Measurements from ENCODE around the gene OBSCN. TPM values are rescaled to one million over a fixed set of nuclear protein-coding genes. Genes with fewer than 3 reads are reported as not detected.

Gene OBSCN
- total and polyA plus RNA-seq, 2 of the 13 experiments (the other 11 are each of a cell fraction or from before 2014, with no cell fraction given), result 0.20 TPM

GRCh38 chr1:228165372-228166169 lies 42.3 kb upstream of the OBSCN start, which contains the start of gene IBA57 (continued):
- TF ChIP-seq NFAT5 (CRISPR knock-in tag; IDR thresholded peaks at IDR 0.05) (no peak), MEF2D (CRISPR knock-in tag; IDR thresholded peaks at IDR 0.05) (no peak), HNF4G (IDR thresholded peaks at IDR 0.05; ENCODE audit: borderline replicate concordance, low read depth, low read length) (no peak), HNF4G (CRISPR knock-in tag; IDR thresholded peaks at IDR 0.05; ENCODE audit: borderline replicate concordance, low read depth) (no peak), RFXAP (CRISPR knock-in tag; IDR thresholded peaks at IDR 0.05; ENCODE audit: borderline replicate concordance) (no peak; the same call in 1 of the 2 replicates), ZNF343 (CRISPR knock-in tag; IDR thresholded peaks at IDR 0.05) (no peak), IKZF5 (CRISPR knock-in tag; IDR thresholded peaks at IDR 0.05) (0 out of 2 replicates have a peak, but pooled peaks have one; percentile 15), MAFG (CRISPR knock-in tag; IDR thresholded peaks at IDR 0.05) (no peak), ZFY (CRISPR knock-in tag; IDR thresholded peaks at IDR 0.05) (peak; percentile 98), ZSCAN31 (CRISPR knock-in tag; IDR thresholded peaks at IDR 0.05; ENCODE audit: low read depth) (no peak), MTF2 (CRISPR knock-in tag; IDR thresholded peaks at IDR 0.05; ENCODE audit: borderline replicate concordance) (no peak), ATF4 (CRISPR knock-in tag; IDR thresholded peaks at IDR 0.05) (no peak), ZNF784 (CRISPR knock-in tag; IDR thresholded peaks at IDR 0.05; ENCODE audit: borderline replicate concordance) (peak; percentile 51; the same call in 1 of the 2 replicates), ZFP37 (CRISPR knock-in tag; IDR thresholded peaks at IDR 0.05; ENCODE audit: borderline replicate concordance) (no peak), AHR (CRISPR knock-in tag; IDR thresholded peaks at IDR 0.05) (no peak), ATF1 (CRISPR knock-in tag; IDR thresholded peaks at IDR 0.05) (peak; percentile 79), ZFP36L2 (CRISPR knock-in tag; IDR thresholded peaks at IDR 0.05) (no peak), ZNF24 (IDR thresholded peaks at IDR 0.05) (peak; percentile 68; the same call in 1 of the 2 replicates), SNAPC2 (CRISPR knock-in tag; IDR thresholded peaks at IDR 0.05) (no peak), DRAP1 (CRISPR knock-in tag; IDR thresholded peaks at IDR 0.05) (peak; percentile 96), HOXA9 (CRISPR knock-in tag; IDR thresholded peaks at IDR 0.05; ENCODE audit: borderline replicate concordance) (no peak), KAT7 (CRISPR knock-in tag; IDR thresholded peaks at IDR 0.05; ENCODE audit: borderline replicate concordance) (no peak)
